Measurements from ENCODE around the gene DUSP15. TPM values are rescaled to one million over a fixed set of nuclear protein-coding genes. Genes with fewer than 3 reads are reported as not detected.

DUSP15 gene
- total RNA-seq, 1 experiment from 2014 or later = not detected

DNA sequence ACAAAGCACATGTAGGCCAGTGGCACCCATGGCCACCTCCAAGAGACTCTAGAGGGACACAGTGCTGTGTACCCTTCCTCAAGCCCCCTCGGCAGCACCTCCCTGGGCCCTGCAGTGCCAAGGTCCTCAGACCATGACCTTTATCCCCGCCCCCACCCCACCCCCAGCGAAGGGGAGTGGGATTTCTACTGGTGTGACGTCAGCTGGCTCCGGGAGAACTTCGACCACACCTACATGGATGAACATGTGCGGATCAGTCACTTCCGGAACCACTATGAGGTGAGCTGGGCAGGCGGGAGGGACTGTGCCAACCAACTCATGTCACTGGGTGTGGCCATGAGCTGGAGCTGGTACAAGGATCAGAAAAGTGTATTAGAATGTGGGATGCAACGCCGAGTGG, 38.1 kb upstream of the DUSP15 start:
- H3K9ac ChIP-seq (ENCODE audit: low read length) = no peak overlapping the region
- H3K9me2 ChIP-seq (ENCODE audit: insufficient read depth) = no peaks in the 10 kb centered on the region
- no peaks in the 10 kb centered on the region for H3K36me3 ChIP-seq (ENCODE audit: control insufficient read depth in 1 of 2, insufficient read depth in 2 of 2, low read length in 2 of 2)
- no peaks in the 10 kb centered on the region for H4K20me1 ChIP-seq (ENCODE audit: insufficient read depth)
- H3K4me1 ChIP-seq (ENCODE audit: control insufficient read depth in 1 of 2, insufficient read depth in 2 of 2, low read length in 2 of 2) = no peaks in the 10 kb centered on the region
- ChIA-PET CTCF (interaction anchor here (0.7 kb wide), 1 partner anchor 589 kb away, joined by 3 read pairs; no protein-coding TSS in a partner anchor), POLR2A (no interaction called here), RAD21 (ENCODE audit: low non-redundant PET in 1 of 2, low total read pairs in 2 of 2, uncharacterized antibody in 2 of 2, unreplicated experiment in 2 of 2) (no interaction called here)
- no peak for ATAC-seq
- H3K4me3 ChIP-seq (replicated peaks in 1 of 2; ENCODE audit: low read depth in 1 of 2, low read length in 2 of 2) = no peak overlapping the region
- no peaks in the 10 kb centered on the region for H3K79me2 ChIP-seq (ENCODE audit: insufficient read depth, low read length)
- intact Hi-C loops (cut with micrococcal nuclease) = no loop called here
- DNase-seq (ENCODE audit: low read depth, low spot score) = no peak
- H2AFZ ChIP-seq (ENCODE audit: low read depth, low read length, poor library complexity, severe bottlenecking) = no peak overlapping the region
- no peak overlapping the region for H3K4me2 ChIP-seq (ENCODE audit: low read length)
- H3K27me3 ChIP-seq (ENCODE audit: insufficient read depth, low read length) = no peaks in the 10 kb centered on the region
- no peak overlapping the region for H3K27ac ChIP-seq (ENCODE audit: low read depth, low read length)
- TF ChIP-seq RAD21 (IDR thresholded peaks at IDR 0.05; ENCODE audit: low read depth) (no peak), SIN3A (IDR thresholded peaks at IDR 0.05; ENCODE audit: low read depth) (no peak), MAX (IDR thresholded peaks at IDR 0.05) (no peak), CTCF (IDR thresholded peaks at IDR 0.05 in 2 of 3, conservative IDR thresholded peaks at IDR 0.05 in 1 of 3; ENCODE audit: borderline replicate concordance in 1 of 3, insufficient read depth in 1 of 3, low read depth in 2 of 3, low read length in 2 of 3) (no peak), JUND (IDR thresholded peaks at IDR 0.05) (no peak), ZFX (IDR thresholded peaks at IDR 0.05) (no peak), FOSL1 (IDR thresholded peaks at IDR 0.05; ENCODE audit: low read depth) (no peak), ELF1 (IDR thresholded peaks at IDR 0.05; ENCODE audit: borderline replicate concordance, low read depth) (no peak), ATF3 (IDR thresholded peaks at IDR 0.05) (no peak), ZBTB33 (IDR thresholded peaks at IDR 0.05; ENCODE audit: extremely low read depth, insufficient replicate concordance, low read length) (no peak), CEBPB (IDR thresholded peaks at IDR 0.05; ENCODE audit: low read depth) (no peak), ZNF274 (IDR thresholded peaks at IDR 0.05; ENCODE audit: low read depth, low read length) (no peak)
- BruUV-seq (replicated peaks) = no TSS peak
- no peaks in the 10 kb centered on the region for H3K9me3 ChIP-seq (ENCODE audit: control insufficient read depth in 1 of 2, insufficient read depth in 1 of 2, low read depth in 1 of 2, low read length in 2 of 2)
